H1 (cell line): Measurements from ENCODE around the gene GPLD1. TPM values are rescaled to one million over a fixed set of nuclear protein-coding genes. Genes with fewer than 3 reads are reported as not detected.

ENCODE experiments used
- CTCF ChIA-PET: fragments of 300-600 bp; sonication (Branson Sonifier 250); formaldehyde crosslinking; loops from one replicate; lab custom pipeline; 2021; ENCODE audit not compliant: partially characterized antibody; lab: Charles Lee
- POLR2A ChIA-PET: fragments of 300-600 bp; sonication (Branson Sonifier 250); formaldehyde crosslinking; loops from one replicate; lab custom pipeline; 2021; ENCODE audit warnings: inconsistent platforms; ENCODE audit not compliant: partially characterized antibody; lab: Charles Lee
- DNase-seq, 2 experiments: peaks; one replicate each; pipeline versions ENCODE4 v3.0.0 to v3.0.0-alpha.2; 2010 to 2022; ENCODE audit warnings: low spot score in 2 of 2, low read depth in 1 of 2, mixed read lengths in 1 of 2
- FAIRE-seq: peaks from 2 replicates; lab custom pipeline; 2011; peaks lifted over from hg19 to GRCh38; lab: Jason Lieb, UNC
- H2AFZ ChIP-seq: 2 replicates; pipeline ENCODE4 v1.8.1; 2012; ENCODE audit warnings: low read length, inconsistent platforms
- H2AK5ac ChIP-seq: 2 replicates; pipeline ENCODE4 v1.6.1; 2013; ENCODE audit warnings: low read depth, low read length
- H2BK120ac ChIP-seq: replicated peaks from 2 replicates; pipeline ENCODE3; 2013; ENCODE audit warnings: low read depth, low read length, inconsistent platforms
- H2BK12ac ChIP-seq: 2 replicates; pipeline ENCODE4 v1.6.1; 2013; ENCODE audit warnings: low read depth, low read length
- H2BK15ac ChIP-seq: 2 replicates; pipeline ENCODE4 v1.6.1; 2013; ENCODE audit warnings: low read length
- H2BK20ac ChIP-seq: 2 replicates; pipeline ENCODE4 v1.6.1; 2013; ENCODE audit warnings: low read length
- H2BK5ac ChIP-seq: 2 replicates; pipeline ENCODE4 v1.6.1; 2013; ENCODE audit warnings: low read depth, low read length
- H3K14ac ChIP-seq: 2 replicates; pipeline ENCODE4 v1.6.1; 2013; ENCODE audit warnings: inconsistent platforms; ENCODE audit not compliant: insufficient read length
- H3K18ac ChIP-seq: 2 replicates; pipeline ENCODE4 v1.6.1; 2013; ENCODE audit warnings: low read length; ENCODE audit errors: extremely low read depth
- H3K23ac ChIP-seq: 2 replicates; pipeline ENCODE4 v1.6.1; 2013; ENCODE audit warnings: inconsistent platforms; ENCODE audit not compliant: insufficient read length
- H3K23me2 ChIP-seq: 2 replicates; pipeline ENCODE4 v1.6.1; 2013; ENCODE audit warnings: low read depth, low read length
- H3K27ac ChIP-seq: 2 replicates; pipeline ENCODE4 v1.6.1; 2011; ENCODE audit warnings: low read depth, low read length, inconsistent platforms
- H3K27me3 ChIP-seq, 4 experiments: replicated peaks in 1 of 4; 1 replicate in 1 of 4; 2 replicates in 3 of 4; pipeline versions ENCODE4 v1.6.1 to v1.8.1; 2011 to 2013; ENCODE audit warnings: low read length in 3 of 4, mild to moderate bottlenecking in 3 of 4, inconsistent platforms in 2 of 4, mixed read lengths in 2 of 4, moderate library complexity in 1 of 4; ENCODE audit not compliant: control insufficient read depth in 3 of 4, insufficient read depth in 3 of 4; ENCODE audit errors: extremely low read depth in 1 of 4
- H3K36me3 ChIP-seq, 4 experiments: 2 replicates each; pipeline versions ENCODE4 v1.6.1 to v1.8.1; 2011 to 2013; ENCODE audit warnings: mild to moderate bottlenecking in 4 of 4, low read length in 3 of 4, moderate library complexity in 2 of 4, control low read depth in 1 of 4, inconsistent platforms in 1 of 4; ENCODE audit not compliant: insufficient read depth in 4 of 4, control insufficient read depth in 2 of 4
- H3K4ac ChIP-seq: replicated peaks from 2 replicates; pipeline ENCODE3; 2013; ENCODE audit warnings: low read length, low read depth, mixed read lengths, inconsistent platforms; ENCODE audit not compliant: insufficient read length
- H3K4me1 ChIP-seq, 4 experiments: replicated peaks in 1 of 4; 1 replicate in 1 of 4; 2 replicates in 3 of 4; pipeline versions ENCODE4 v1.6.1 to v1.8.1; 2011 to 2013; ENCODE audit warnings: low read length in 3 of 4, inconsistent platforms in 2 of 4, mixed read lengths in 1 of 4; ENCODE audit not compliant: insufficient read depth in 4 of 4, control insufficient read depth in 3 of 4
- H3K4me2 ChIP-seq, 2 experiments: 2 replicates each; pipeline versions ENCODE4 v1.6.1 to v1.8.1; 2011 to 2013; ENCODE audit warnings: low read depth in 2 of 2, low read length in 2 of 2, control low read depth in 1 of 2, inconsistent platforms in 1 of 2, mild to moderate bottlenecking in 1 of 2; ENCODE audit not compliant: insufficient read depth in 1 of 2
- H3K4me3 ChIP-seq, 4 experiments: fragments of 200-600, 300-600 bp in 1 of 4; sonication (generic), shearing (Covaris generic), sonication (Bioruptor Twin) in 1 of 4; 2 replicates each; pipeline versions ENCODE4 v1.5.1 to v1.8.1; 2011 to 2016; ENCODE audit warnings: low read length in 4 of 4, low read depth in 3 of 4, control low read depth in 2 of 4, inconsistent platforms in 2 of 4, mild to moderate bottlenecking in 2 of 4, mixed read lengths in 1 of 4, moderate library complexity in 1 of 4; ENCODE audit not compliant: insufficient read depth in 2 of 4; ENCODE audit errors: extremely low read depth in 1 of 4
- H3K56ac ChIP-seq: replicated peaks from 2 replicates; pipeline ENCODE3; 2013; ENCODE audit warnings: low read depth, mild to moderate bottlenecking, mixed read lengths, low read length, inconsistent platforms; ENCODE audit not compliant: insufficient read length
- H3K79me1 ChIP-seq: 2 replicates; pipeline ENCODE4 v1.6.1; 2013; ENCODE audit warnings: low read depth, low read length, control low read depth
- H3K79me2 ChIP-seq, 2 experiments: 2 replicates each; pipeline versions ENCODE4 v1.6.1 to v1.8.1; 2012 to 2013; ENCODE audit warnings: low read length in 2 of 2, mild to moderate bottlenecking in 2 of 2, inconsistent platforms in 1 of 2; ENCODE audit not compliant: insufficient read depth in 2 of 2, control insufficient read depth in 1 of 2
- H3K9ac ChIP-seq, 4 experiments: replicated peaks in 1 of 4; 1 replicate in 1 of 4; 2 replicates in 3 of 4; pipeline versions ENCODE4 v1.6.1 to v1.8.1; 2011 to 2013; ENCODE audit warnings: low read depth in 3 of 4, low read length in 3 of 4, control low read depth in 2 of 4, mild to moderate bottlenecking in 2 of 4, moderate library complexity in 2 of 4, inconsistent platforms in 1 of 4; ENCODE audit errors: extremely low read depth in 1 of 4
- H3K9me3 ChIP-seq, 2 experiments: 2 replicates each; pipeline versions ENCODE4 v1.6.1 to v1.8.1; 2012 to 2013; ENCODE audit warnings: mild to moderate bottlenecking in 2 of 2, moderate library complexity in 2 of 2, control low read depth in 1 of 2, inconsistent platforms in 1 of 2, low read depth in 1 of 2, low read length in 1 of 2, mixed read lengths in 1 of 2; ENCODE audit not compliant: insufficient read depth in 2 of 2
- H4K20me1 ChIP-seq, 2 experiments: replicated peaks in 1 of 2; 2 replicates each; pipeline versions ENCODE3 to v1.8.1; 2011 to 2013; ENCODE audit warnings: inconsistent platforms in 2 of 2, low read length in 2 of 2, mild to moderate bottlenecking in 1 of 2; ENCODE audit not compliant: insufficient read depth in 2 of 2, control insufficient read depth in 1 of 2
- H4K5ac ChIP-seq: 2 replicates; pipeline ENCODE4 v1.6.1; 2013; ENCODE audit warnings: low read length, low read depth, mixed read lengths, inconsistent platforms; ENCODE audit not compliant: insufficient read length
- H4K8ac ChIP-seq: 2 replicates; pipeline ENCODE4 v1.8.0; 2013; ENCODE audit warnings: mild to moderate bottlenecking, moderate library complexity, low read length, inconsistent platforms; ENCODE audit not compliant: insufficient read depth; ENCODE audit errors: extremely low read depth
- H4K91ac ChIP-seq: replicated peaks from 2 replicates; pipeline ENCODE3; 2013; ENCODE audit warnings: low read length, mixed read lengths, inconsistent platforms; ENCODE audit not compliant: insufficient read length
- ASH2L ChIP-seq: fragments of 200-600, 300-600 bp; sonication (generic); IDR thresholded peaks from one replicate; pipeline ENCODE4 v1.7.1; 2017; ENCODE audit warnings: low read length
- CBX5 ChIP-seq: fragments of 300-800, 300-1000 bp; sonication (generic); IDR thresholded peaks from 2 replicates; pipeline ENCODE4 v1.7.1; 2016; ENCODE audit warnings: antibody characterized with exemption, low read length, low read depth
- CBX8 ChIP-seq: fragments of 300-800, 300-1000 bp; sonication (generic); IDR thresholded peaks from 2 replicates; pipeline ENCODE4 v1.7.1; 2016; ENCODE audit warnings: low read depth, low read length, borderline replicate concordance
- E2F6 ChIP-seq: IDR thresholded peaks from 2 replicates; pipeline ENCODE4 v1.6.1; 2012; ENCODE audit warnings: inconsistent platforms
- KDM4A ChIP-seq: IDR thresholded peaks from one replicate; pipeline ENCODE4 v1.7.1; 2012; ENCODE audit warnings: low read depth, mild to moderate bottlenecking, moderate library complexity, low read length, inconsistent platforms; ENCODE audit not compliant: severe bottlenecking
- MAFK ChIP-seq: IDR thresholded peaks from 2 replicates; pipeline ENCODE4 v1.6.1; 2012; ENCODE audit warnings: low read depth, mild to moderate bottlenecking, improper control_type of control experiment, low read length
- SP1 ChIP-seq: IDR thresholded peaks from 2 replicates; pipeline ENCODE4 v1.6.1; 2011; ENCODE audit warnings: low read depth, low read length
- SUZ12 ChIP-seq: fragments of 200-600 bp; sonication (generic); IDR thresholded peaks from 2 replicates; pipeline ENCODE4 v1.6.1; 2012; ENCODE audit warnings: mild to moderate bottlenecking, inconsistent platforms, low read length, moderate library complexity, mixed read lengths
- TAF7 ChIP-seq: optimal IDR thresholded peaks from 2 replicates; pipeline ENCODE3; 2011; ENCODE audit warnings: low read depth, mild to moderate bottlenecking, inconsistent platforms, low read length, moderate library complexity, borderline replicate concordance
- TEAD4 ChIP-seq: IDR thresholded peaks from 2 replicates; pipeline ENCODE4 v1.6.1; 2012; ENCODE audit warnings: low read depth, low read length, inconsistent platforms, mixed read lengths
- YY1 ChIP-seq: IDR thresholded peaks from 2 replicates; pipeline ENCODE4 v1.6.1; 2011; ENCODE audit warnings: low read depth, mild to moderate bottlenecking, low read length
- WGBS, 2 experiments: shearing (Covaris generic) in 1 of 2; methylation state at CpG; one replicate each; pipeline versions ENCODE4 v1.1.6 to v1.1.7; 2013 to 2015; ENCODE audit warnings: low lambda C conversion rate in 2 of 2, mixed read lengths in 2 of 2, inconsistent platforms in 1 of 2, low coverage in 1 of 2, missing lambda C conversion rate in 1 of 2; ENCODE audit not compliant: insufficient replicate concordance in 2 of 2, insufficient coverage in 1 of 2, insufficient read length in 1 of 2; ENCODE audit errors: extremely low coverage in 1 of 2, missing lambda C conversion rate in 1 of 2; 5-methylcytosine and 5-hydroxymethylcytosine counted together
- polyA plus RNA-seq, 7 experiments: library from polyadenylated mRNA; depleted of rRNA in 3 of 7; stranded (reverse) in 5 of 7; unstranded in 2 of 7; fragments of >200 nt in 5 of 7; fragments of 200-250 nt in 2 of 7; gene quantifications; 1 replicate in 5 of 7; 2 replicates in 1 of 7; 4 replicates in 1 of 7; pipeline versions ENCODE4 v1.2.1 to v1.2.3, GENCODE V29; 2011 to 2013; ENCODE audit warnings: missing spikeins in 2 of 7, mixed read lengths in 2 of 7
- total RNA-seq: library from RNA; stranded (reverse); fragmentation: NEBNext Ultra II Directional; extraction: Animal tissue kit (Norgen Biotek cat#: 25700); gene quantifications from 2 replicates; pipeline ENCODE4 v1.2.1, GENCODE V29; 2021

GPLD1 gene
- total and polyA plus RNA-seq, 2 of the 8 experiments (the other 6 are each of a cell fraction or from before 2014, with no cell fraction given) = 3.7 to 5.3 TPM

GRCh38 chr6:24529985-24530384, 40.6 kb upstream of the GPLD1 start:
- H3K23ac ChIP-seq = no peak overlapping the region
- no peaks in the 10 kb centered on the region for H3K27me3 ChIP-seq
- no peak overlapping the region for H2AFZ ChIP-seq
- no peak overlapping the region for H3K14ac ChIP-seq
- no peak overlapping the region for H3K4me3 ChIP-seq
- POLR2A ChIA-PET = no interaction called here
- no peak overlapping the region for H3K27ac ChIP-seq
- H4K8ac ChIP-seq = no peak overlapping the region
- no peaks in the 10 kb centered on the region for H4K20me1 ChIP-seq
- CTCF ChIA-PET = interaction anchor here (0.9 kb wide), 3 partner anchors 51 to 72 kb away, joined by 3 to 4 read pairs (median 4); no protein-coding TSS in a partner anchor
- 96% methylated on average over 1 of the region's 1 CpG; no CpG with 5 or more reads in 1 of the 2 experiments for WGBS, 2 experiments
- no peak overlapping the region for H3K9ac ChIP-seq
- H3K79me2 ChIP-seq = no peaks in the 10 kb centered on the region
- no peak overlapping the region for H4K91ac ChIP-seq
- no peaks in the 10 kb centered on the region for H3K4me1 ChIP-seq
- no peak for DNase-seq
- no peak overlapping the region for H2BK12ac ChIP-seq
- H2BK120ac ChIP-seq = no peak overlapping the region
- H2BK15ac ChIP-seq = no peak overlapping the region
- H3K56ac ChIP-seq = no peak overlapping the region
- no peak overlapping the region for H3K4me2 ChIP-seq
- no peak overlapping the region for H4K5ac ChIP-seq
- H2BK5ac ChIP-seq = no peak overlapping the region
- no peaks in the 10 kb centered on the region for H3K79me1 ChIP-seq
- H3K36me3 ChIP-seq = no peaks in the 10 kb centered on the region
- no peak overlapping the region for H3K18ac ChIP-seq
- no peak overlapping the region for H2BK20ac ChIP-seq
- H3K9me3 ChIP-seq = no peaks in the 10 kb centered on the region
- no peak overlapping the region for H3K4ac ChIP-seq
- no peak for FAIRE-seq
- no peak overlapping the region for H2AK5ac ChIP-seq
- H3K23me2 ChIP-seq = no peaks in the 10 kb centered on the region; the same call in 1 of the 2 replicates
- TF ChIP-seq E2F6 (no peak), MAFK (no peak), KDM4A (no peak), ASH2L (no peak), TAF7 (no peak), SUZ12 (no peak), TEAD4 (no peak), CBX8 (no peak), YY1 (no peak), CBX5 (no peak), SP1 (no peak)
- TF ChIP-seq, all 59 proteins: peak for 0
